Measurements from ENCODE around the gene CDH23.

CDH23 gene

DNA sequence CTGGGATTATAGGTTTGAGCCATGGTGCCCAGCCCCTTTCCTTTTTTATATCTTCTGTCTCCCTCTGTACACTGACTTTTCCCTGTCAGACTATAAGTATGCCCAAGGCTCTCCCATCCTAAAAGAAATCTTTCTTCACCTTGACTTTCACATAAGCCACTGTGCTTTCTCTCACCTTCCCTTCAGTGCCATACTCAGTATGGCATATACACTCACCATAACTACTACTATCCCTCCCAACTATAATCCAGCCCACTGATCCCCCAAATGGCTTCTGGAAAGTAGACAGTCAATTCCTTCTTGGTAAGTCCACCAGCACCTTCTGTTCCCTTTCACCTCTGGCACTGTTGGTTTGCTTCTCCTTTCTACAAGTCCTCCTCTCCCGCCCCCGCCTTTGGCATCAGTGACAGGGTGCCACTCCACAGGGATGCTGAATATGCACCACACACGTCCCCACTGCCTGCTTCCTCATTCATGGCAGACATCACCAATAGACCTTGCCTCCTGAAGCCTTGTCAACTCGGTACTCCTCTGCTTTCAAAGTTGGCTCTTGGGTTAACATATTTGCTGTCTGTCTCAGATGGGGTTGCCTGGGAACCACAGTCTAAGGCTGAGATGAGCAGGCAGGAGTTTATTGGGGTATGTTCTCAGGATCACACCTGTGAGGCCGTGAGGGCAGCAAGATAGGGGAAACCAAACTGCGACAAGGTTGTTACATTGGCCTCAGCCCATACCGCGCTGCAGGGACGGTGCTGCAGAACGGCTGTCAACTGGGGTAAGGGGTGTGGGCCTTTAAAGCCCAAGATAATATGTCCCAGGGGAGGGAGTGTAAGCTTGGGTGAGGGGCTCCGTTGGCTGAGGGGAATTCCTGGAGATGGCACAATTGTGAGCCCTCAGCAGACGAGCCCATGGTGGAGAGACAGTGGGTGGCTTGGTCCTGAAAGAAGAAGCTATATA, 461.5 kb downstream of the CDH23 start:
- Histone ChIP-seq H3K27me3 (ENCODE audit: control insufficient read depth in 1 of 2, insufficient read depth in 2 of 2, low read length in 2 of 2) (no peaks in the 10 kb centered on the region), H3K4me1 (ENCODE audit: control insufficient read depth in 1 of 2, insufficient read depth in 2 of 2, low read length in 2 of 2) (peaks cover 11 to 12% of the 10 kb centered on the region in 2 donors), H3K4me3 (ENCODE audit: low read depth in 1 of 2, low read length in 2 of 2) (no peak overlapping the region), H3K9ac (ENCODE audit: low read depth in 1 of 2, low read length in 2 of 2) (no peak overlapping the region), H3K27ac (ENCODE audit: low read depth, low read length) (no peak overlapping the region), H3K36me3 (ENCODE audit: control insufficient read depth in 1 of 2, insufficient read depth in 2 of 2, low read length in 2 of 2) (no peaks in the 10 kb centered on the region), H3K9me3 (ENCODE audit: control insufficient read depth in 1 of 2, low read length in 2 of 2) (no peaks in the 10 kb centered on the region)

- Histone ChIP-seq H3K36me3 (ENCODE audit: control insufficient read depth in 1 of 2, insufficient read depth in 2 of 2, low read length in 2 of 2) (no peaks in the 10 kb centered on the region), H3K9me3 (ENCODE audit: control insufficient read depth in 1 of 2, low read length in 2 of 2) (no peaks in the 10 kb centered on the region), H3K27ac (ENCODE audit: low read depth, low read length) (peak overlapping the region; percentile 69), H3K4me1 (ENCODE audit: control insufficient read depth in 1 of 2, insufficient read depth in 2 of 2, low read length in 2 of 2) (peaks cover 11 to 12% of the 10 kb centered on the region in 2 donors), H3K4me3 (ENCODE audit: low read depth in 1 of 2, low read length in 2 of 2) (no peak overlapping the region), H3K27me3 (ENCODE audit: control insufficient read depth in 1 of 2, insufficient read depth in 2 of 2, low read length in 2 of 2) (no peaks in the 10 kb centered on the region), H3K9ac (ENCODE audit: low read depth in 1 of 2, low read length in 2 of 2) (peak overlapping the region; percentile 15 to 29)
Measured at GRCh38 chr10:71860243-71861029, 463.7 kb downstream of the CDH23 start.

- Histone ChIP-seq H3K9me3 (ENCODE audit: control insufficient read depth in 1 of 2, low read length in 2 of 2) (no peaks in the 10 kb centered on the region), H3K27ac (ENCODE audit: low read depth, low read length) (no peak overlapping the region)
Measured at GRCh38 chr10:71863203-71863602, 466.5 kb downstream of the CDH23 start.

GRCh38 chr10:71864911-71865361, 468.2 kb downstream of the CDH23 start:
- H3K9me3 ChIP-seq (ENCODE audit: control insufficient read depth in 1 of 2, low read length in 2 of 2) = no peaks in the 10 kb centered on the region
- no peak overlapping the region for H3K9ac ChIP-seq (ENCODE audit: low read depth in 1 of 2, low read length in 2 of 2)
- peaks cover 10 to 12% of the 10 kb centered on the region in 2 donors for H3K4me1 ChIP-seq (ENCODE audit: control insufficient read depth in 1 of 2, insufficient read depth in 2 of 2, low read length in 2 of 2)
- no peaks in the 10 kb centered on the region for H3K36me3 ChIP-seq (ENCODE audit: control insufficient read depth in 1 of 2, insufficient read depth in 2 of 2, low read length in 2 of 2)
- H3K4me3 ChIP-seq (ENCODE audit: low read depth in 1 of 2, low read length in 2 of 2) = no peak overlapping the region
- H3K27ac ChIP-seq (ENCODE audit: low read depth, low read length) = no peak overlapping the region
- H3K27me3 ChIP-seq (ENCODE audit: control insufficient read depth in 1 of 2, insufficient read depth in 2 of 2, low read length in 2 of 2) = no peaks in the 10 kb centered on the region

More at GRCh38 chr10:71863203-71863602, 466.5 kb downstream of the CDH23 start:
- Histone ChIP-seq H3K36me3 (ENCODE audit: control insufficient read depth in 1 of 2, insufficient read depth in 2 of 2, low read length in 2 of 2) (no peaks in the 10 kb centered on the region), H3K4me1 (ENCODE audit: control insufficient read depth in 1 of 2, insufficient read depth in 2 of 2, low read length in 2 of 2) (peaks cover 11 to 12% of the 10 kb centered on the region in 2 donors), H3K9ac (ENCODE audit: low read depth in 1 of 2, low read length in 2 of 2) (no peak overlapping the region), H3K27me3 (ENCODE audit: control insufficient read depth in 1 of 2, insufficient read depth in 2 of 2, low read length in 2 of 2) (no peaks in the 10 kb centered on the region), H3K4me3 (ENCODE audit: low read depth in 1 of 2, low read length in 2 of 2) (no peak overlapping the region)
